Gastrocnemius medialis (tissue), 4 donors: Measurements from ENCODE around the gene WSCD1.

Experiments
- POLR2A ChIP-seq, 2 donors: fragments of 450-650 bp; IDR thresholded peaks; one replicate each; pipeline ENCODE4 v1.6.1; 2017; ENCODE audit warnings: antibody characterized with exemption in 2 of 2, mild to moderate bottlenecking in 2 of 2, moderate library complexity in 2 of 2
- TF ChIP-seq, protein P1 (sequence below), 5 experiments: fragments of 450-650 bp in 3 of 5; fragments of 200-600 bp in 2 of 5; sonication (generic) in 2 of 5; IDR thresholded peaks in 4 of 5; conservative IDR thresholded peaks in 1 of 5; 1 replicate in 4 of 5; 2 replicates in 1 of 5; pipeline ENCODE4 v1.5.1; 2016 to 2019; ENCODE audit warnings: antibody characterized with exemption in 5 of 5, mild to moderate bottlenecking in 3 of 5, moderate library complexity in 3 of 5

DNA sequence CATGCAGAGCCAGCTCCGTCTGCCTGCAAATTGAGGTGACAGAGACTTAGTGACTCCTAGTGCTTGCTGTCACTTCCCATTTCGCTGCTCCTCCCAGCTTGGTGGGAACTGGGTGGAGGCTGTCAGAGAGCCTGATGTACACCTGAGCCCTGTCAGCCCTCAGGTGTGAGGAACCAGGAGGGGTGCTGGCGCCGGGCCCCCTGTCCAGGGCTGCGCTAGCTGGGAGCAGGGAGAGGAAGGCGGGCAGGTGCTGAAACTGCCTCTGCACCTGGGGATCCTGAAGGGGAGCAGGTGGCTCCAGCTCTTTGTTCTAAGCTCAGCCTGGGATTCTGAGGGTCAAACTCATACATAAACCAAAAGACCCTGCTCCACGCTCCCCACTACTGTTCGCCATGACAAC lies 10.8 kb upstream of the WSCD1 start:
- TF ChIP-seq, protein P1, sequence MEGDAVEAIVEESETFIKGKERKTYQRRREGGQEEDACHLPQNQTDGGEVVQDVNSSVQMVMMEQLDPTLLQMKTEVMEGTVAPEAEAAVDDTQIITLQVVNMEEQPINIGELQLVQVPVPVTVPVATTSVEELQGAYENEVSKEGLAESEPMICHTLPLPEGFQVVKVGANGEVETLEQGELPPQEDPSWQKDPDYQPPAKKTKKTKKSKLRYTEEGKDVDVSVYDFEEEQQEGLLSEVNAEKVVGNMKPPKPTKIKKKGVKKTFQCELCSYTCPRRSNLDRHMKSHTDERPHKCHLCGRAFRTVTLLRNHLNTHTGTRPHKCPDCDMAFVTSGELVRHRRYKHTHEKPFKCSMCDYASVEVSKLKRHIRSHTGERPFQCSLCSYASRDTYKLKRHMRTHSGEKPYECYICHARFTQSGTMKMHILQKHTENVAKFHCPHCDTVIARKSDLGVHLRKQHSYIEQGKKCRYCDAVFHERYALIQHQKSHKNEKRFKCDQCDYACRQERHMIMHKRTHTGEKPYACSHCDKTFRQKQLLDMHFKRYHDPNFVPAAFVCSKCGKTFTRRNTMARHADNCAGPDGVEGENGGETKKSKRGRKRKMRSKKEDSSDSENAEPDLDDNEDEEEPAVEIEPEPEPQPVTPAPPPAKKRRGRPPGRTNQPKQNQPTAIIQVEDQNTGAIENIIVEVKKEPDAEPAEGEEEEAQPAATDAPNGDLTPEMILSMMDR (IDR thresholded peaks at IDR 0.05 in 4 of 5, conservative IDR thresholded peaks at IDR 0.05 in 1 of 5) = no peak
- no peak for TF ChIP-seq POLR2A (IDR thresholded peaks at IDR 0.05)
